NCI-H1436 (cell line): Measurements from ENCODE around the gene TGFBRAP1.
"Not testable (repeated sequence)": the region's sequence is repeated elsewhere in the genome, so short reads cannot be mapped to it uniquely, and the experiment has no call there.

Source experiments
- DNase-seq: peaks from one replicate; lab custom pipeline; 2025; lab: John Stamatoyannopoulos, UW

The TGFBRAP1 gene

GRCh38 chr2:105271393-105272045, 58.0 kb downstream of the TGFBRAP1 start:
- no peak for DNase-seq

DNA sequence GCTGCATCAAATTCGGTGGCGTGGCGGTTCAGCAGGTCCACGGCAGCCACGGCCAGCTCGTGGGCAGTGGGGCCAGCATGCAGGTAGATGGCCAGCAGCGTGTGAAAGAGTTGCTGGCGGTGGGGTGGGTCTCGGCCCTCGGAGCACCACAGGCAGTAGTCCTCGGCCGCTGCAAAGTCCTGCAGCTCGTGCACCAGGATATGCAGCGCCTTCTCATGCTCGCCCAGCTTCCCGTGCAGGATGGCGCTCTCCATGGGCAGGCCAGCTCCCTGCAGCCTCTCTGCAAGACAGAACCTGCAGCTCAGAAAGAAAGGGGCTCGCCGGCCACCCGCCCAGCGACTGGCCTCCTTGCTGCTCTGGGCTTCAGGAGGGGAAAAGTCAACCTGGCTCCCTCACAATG, 60.1 kb downstream of the TGFBRAP1 start:
- no peak for DNase-seq

DNA sequence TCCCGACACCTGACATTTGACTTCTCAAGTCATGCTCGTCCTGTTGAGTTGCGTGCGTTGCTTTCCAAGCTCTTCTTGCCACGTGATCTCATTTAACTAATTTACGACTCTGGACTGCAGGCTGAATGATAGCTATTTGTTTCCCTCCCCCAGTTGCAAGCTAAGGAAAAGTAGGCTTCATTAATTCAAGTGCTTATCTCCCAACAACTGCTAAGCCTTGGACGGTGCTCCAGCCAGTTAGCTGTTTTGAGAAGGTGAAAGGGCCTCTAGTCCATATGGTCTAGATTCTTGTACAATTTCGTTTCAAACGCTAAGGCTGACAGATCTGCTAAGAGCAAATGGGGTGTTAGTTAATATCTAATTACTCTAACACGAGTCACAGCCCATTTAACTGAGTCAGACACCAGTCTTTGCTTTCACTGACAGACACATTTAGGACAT, 66.9 kb downstream of the TGFBRAP1 start:
- DNase-seq = no peak

GRCh38 chr2:105261061-105261460, 68.5 kb downstream of the TGFBRAP1 start:
- no peak for DNase-seq

GRCh38 chr2:105258835-105259350, 70.6 kb downstream of the TGFBRAP1 start:
- no peak for DNase-seq

DNA sequence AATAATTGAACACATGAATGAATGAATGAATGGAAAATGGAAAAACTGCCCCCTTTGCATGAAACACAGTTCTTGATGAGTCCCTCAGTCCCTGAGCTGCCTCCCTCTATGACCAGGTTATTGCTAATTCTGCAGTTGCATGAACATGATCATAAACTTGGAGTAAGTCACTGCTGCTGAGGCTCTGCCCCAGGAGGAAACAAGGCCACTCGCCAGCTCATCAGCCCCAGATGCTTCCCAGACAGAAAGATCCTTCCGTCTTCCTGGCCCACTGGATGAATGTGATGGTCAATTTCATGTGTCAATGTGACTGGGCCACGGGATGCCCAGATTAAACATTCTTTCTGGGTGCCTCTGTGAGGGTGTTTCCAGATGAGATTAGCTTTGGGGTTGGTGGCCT, 71.6 kb downstream of the TGFBRAP1 start:
- DNase-seq = no peak

- DNase-seq = no peak
These were observed 73.0 kb downstream of the TGFBRAP1 start for GRCh38 chr2:105256431-105257047.

DNA sequence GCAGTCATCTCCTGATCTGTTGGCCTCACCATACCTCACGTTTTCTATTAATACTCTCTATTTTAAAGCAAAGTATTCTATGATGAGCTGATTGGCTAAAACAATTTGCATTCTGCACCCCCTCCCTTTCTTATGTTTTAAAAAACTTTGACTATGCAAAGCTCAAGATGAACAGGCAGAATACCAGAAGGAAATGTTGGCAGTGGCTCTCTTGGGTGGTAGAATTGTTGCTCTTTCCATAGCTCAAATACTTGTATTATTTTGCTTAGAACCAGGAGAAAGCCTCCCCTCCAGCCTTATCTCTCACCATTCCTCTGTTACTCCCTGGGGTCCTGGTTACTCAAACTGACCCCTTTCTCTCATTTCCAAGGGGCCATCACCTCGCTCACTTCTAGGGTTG, 73.6 kb downstream of the TGFBRAP1 start:
- no peak for DNase-seq

DNA sequence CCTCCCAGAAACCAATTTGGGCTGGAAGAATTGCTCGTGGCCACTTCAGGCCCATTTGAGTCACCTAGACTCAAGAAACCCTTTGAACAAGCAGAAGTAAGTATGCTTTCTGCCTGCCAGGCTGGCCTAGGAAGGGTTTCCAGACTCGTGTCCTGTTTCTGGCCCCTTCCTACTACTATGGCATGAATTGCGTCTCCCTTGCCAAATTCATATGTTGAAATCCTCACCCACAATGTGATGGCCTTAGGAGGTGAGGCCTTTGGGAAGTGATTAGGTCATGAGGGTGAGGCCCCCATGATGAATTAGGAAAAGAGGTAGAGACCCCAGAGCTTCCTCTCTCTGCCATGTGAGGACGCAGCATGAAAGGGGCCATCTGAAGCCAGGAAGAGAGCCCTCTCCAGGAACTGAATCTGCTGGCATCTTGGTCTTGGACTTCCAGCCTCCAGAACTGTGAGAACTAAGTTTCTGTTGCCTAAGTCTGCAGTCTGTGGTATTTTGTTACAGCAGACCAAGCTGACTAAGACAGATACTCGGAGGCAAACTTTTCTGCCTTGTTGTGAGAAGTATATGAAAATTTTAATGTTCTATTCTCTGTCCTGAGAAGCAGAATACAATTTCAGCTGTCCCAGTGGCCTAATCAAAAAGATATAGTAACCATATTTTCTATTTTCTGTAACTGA, 74.9 kb downstream of the TGFBRAP1 start:
- DNase-seq = no peak

DNA sequence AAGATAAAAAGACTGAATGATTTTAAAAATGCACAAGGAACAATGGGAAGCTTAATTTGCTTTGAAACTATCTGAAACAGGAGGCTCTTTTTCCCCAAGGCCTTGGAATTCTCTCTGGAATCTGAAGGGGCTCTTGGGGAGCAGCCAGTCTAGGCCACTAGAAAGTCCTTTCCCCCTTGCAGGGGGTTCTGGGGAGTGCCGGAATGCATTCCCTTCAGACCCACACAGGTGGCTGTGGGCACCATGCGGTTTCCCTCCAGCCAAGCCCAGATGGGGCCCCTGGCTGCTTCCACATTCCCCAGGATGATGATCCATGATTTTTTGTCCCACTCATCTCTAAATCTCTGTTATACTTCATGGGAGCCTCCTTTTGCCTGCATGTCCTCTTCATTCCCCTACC, 77.3 kb downstream of the TGFBRAP1 start:
- no peak for DNase-seq

DNA sequence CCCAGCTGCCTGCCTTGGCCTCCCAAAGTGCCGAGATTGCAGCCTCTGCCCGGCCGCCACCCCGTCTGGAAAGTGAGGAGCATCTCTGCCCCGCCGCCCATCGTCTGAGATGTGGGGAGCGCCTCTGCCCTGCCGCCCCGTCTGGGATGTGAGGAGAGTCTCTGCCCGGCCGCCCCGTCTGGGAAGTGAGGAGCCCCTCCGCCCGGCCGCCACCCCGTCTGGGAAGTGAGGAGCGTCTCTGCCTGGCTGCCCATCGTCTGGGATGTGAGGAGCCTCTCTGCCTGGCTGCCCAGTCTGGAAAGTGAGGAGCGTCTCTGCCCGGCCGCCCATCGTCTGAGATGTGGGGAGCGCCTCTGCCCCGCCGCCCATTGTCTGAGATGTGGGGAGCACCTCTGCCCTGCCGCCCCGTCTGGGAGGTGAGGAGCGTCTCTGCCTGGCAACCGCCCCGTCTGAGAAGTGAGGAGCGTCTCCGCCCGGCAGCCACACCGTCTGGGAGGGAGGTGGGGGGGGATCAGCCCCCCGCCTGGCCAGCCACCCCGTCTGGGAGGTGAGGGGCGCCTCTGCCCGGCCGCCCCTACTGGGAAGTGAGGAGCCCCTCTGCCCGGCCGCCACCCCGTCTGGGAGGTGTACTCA, 78.4 kb downstream of the TGFBRAP1 start:
- not testable (repeated sequence) for DNase-seq

DNA sequence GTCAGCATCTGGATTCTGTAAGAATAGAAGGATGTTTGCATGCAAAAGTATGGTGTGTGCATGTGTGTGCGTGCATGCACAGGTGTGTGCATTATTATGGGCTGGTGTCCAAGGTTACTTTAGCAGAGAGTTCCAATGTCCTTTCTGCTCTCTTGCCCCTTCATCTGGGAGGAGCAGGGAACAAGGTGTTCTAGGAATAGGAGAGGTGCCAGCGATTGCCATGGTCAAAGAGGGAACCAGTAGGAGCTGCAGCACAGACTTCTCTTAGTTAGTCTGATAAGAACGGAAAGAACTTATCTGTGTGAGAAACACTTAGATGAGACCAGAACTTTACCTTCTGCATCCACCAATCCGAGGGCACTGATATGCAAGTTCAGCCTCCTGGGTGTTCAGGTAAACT, 79.6 kb downstream of the TGFBRAP1 start:
- no peak for DNase-seq

GRCh38 chr2:105249181-105249580, 80.4 kb downstream of the TGFBRAP1 start:
- DNase-seq = no peak

GRCh38 chr2:105248316-105249070, 81.0 kb downstream of the TGFBRAP1 start:
- no peak for DNase-seq

- DNase-seq = no peak
These were observed 85.1 kb downstream of the TGFBRAP1 start for GRCh38 chr2:105244451-105244850.

GRCh38 chr2:105243961-105244360, 85.6 kb downstream of the TGFBRAP1 start:
- DNase-seq = no peak

DNA sequence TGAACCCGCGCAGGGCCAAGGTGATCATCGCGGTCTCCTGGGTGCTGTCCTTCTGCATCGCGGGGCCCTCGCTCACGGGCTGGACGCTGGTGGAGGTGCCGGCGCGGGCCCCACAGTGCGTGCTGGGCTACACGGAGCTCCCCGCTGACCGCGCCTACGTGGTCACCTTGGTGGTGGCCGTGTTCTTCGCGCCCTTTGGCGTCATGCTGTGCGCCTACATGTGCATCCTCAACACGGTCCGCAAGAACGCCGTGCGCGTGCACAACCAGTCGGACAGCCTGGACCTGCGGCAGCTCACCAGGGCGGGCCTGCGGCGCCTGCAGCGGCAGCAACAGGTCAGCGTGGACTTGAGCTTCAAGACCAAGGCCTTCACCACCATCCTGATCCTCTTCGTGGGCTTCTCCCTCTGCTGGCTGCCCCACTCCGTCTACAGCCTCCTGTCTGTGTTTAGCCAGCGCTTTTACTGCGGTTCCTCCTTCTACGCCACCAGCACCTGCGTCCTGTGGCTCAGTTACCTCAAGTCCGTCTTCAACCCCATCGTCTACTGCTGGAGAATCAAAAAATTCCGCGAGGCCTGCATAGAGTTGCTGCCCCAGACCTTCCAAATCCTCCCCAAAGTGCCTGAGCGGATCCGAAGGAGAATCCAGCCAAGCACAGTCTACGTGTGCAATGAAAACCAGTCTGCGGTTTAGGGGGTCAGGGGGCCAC, 87.1 kb downstream of the TGFBRAP1 start:
- DNase-seq = no peak

- no peak for DNase-seq
These were observed 88.1 kb downstream of the TGFBRAP1 start, which contains the start of gene GPR45 for GRCh38 chr2:105241443-105241842. TSS of gene GPR45 (plus strand) at chr2:105241743. CDS start at chr2:105241859, 116 bp downstream.

DNA sequence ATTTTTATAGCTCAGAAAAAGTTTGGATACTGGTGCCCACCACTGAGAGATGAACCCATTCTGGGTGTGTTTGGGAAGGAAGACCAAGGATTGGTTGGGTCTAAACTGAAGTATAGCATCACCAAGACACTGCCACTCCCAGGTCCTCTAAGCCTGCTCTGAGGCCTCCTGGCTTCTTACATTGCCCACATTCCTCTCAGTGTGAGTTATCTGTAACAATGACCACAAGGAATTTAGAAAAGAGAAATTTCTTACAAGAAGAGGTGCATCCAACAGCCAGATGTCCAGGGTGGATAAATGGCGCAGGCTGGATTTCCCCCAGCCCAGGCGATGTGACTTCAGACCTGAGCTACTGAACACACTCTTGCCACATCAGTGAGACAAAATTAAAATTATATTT, 89.6 kb downstream of the TGFBRAP1 start:
- DNase-seq = no peak

GRCh38 chr2:105238664-105239240, 90.8 kb downstream of the TGFBRAP1 start:
- DNase-seq = no peak
